GM23338 (cell line): ENCODE results near the gene SPATA13. TPM values are rescaled to one million over a fixed set of nuclear protein-coding genes. Genes with fewer than 3 reads are reported as not detected.

Experiments
- ETS1 ChIP-seq: IDR thresholded peaks from 2 replicates; pipeline ENCODE4 v1.6.1; 2016; ENCODE audit warnings: antibody characterized with exemption
- EZH2 ChIP-seq: fragments of 200-600 bp; sonication (generic); IDR thresholded peaks from one replicate; pipeline ENCODE4 v1.8.0; 2017; ENCODE audit warnings: antibody characterized with exemption, mild to moderate bottlenecking, low read depth; ENCODE audit not compliant: unreplicated experiment
- JUNB ChIP-seq: IDR thresholded peaks from one replicate; pipeline ENCODE4 v1.6.1; 2016; ENCODE audit warnings: antibody characterized with exemption; ENCODE audit not compliant: unreplicated experiment
- STAT1 ChIP-seq: IDR thresholded peaks from one replicate; pipeline ENCODE4 v1.6.1; 2016; ENCODE audit warnings: antibody characterized with exemption; ENCODE audit not compliant: unreplicated experiment
- ZNF114 ChIP-seq: fragments of 250-450 bp; sonication (Bioruptor Pico); IDR thresholded peaks from 2 replicates; pipeline ENCODE4 v1.5.0; 2020; ENCODE audit warnings: mild to moderate bottlenecking, moderate library complexity
- polyA plus RNA-seq: library from polyadenylated mRNA; unstranded; fragments of >200 nt; fragmentation: Nextera tagmentation; extraction: Ambion mirVana; gene quantifications from 2 replicates; pipeline ENCODE4 v1.2.1, GENCODE V29; 2016
- total RNA-seq: library from RNA; depleted of rRNA; stranded (reverse); fragments of >200 nt; shearing (Covaris generic); gene quantifications from 2 replicates; pipeline ENCODE4 v1.2.3, GENCODE V29; 2014
- TF ChIP-seq, protein P1 (sequence below): fragments of 250-450 bp; sonication (Bioruptor Pico); IDR thresholded peaks from 2 replicates; pipeline ENCODE4 v1.5.0; 2020; ENCODE audit warnings: mild to moderate bottlenecking, moderate library complexity
- TF ChIP-seq, protein P2 (sequence below): IDR thresholded peaks from one replicate; pipeline ENCODE4 v1.6.1; 2018; ENCODE audit warnings: antibody characterized with exemption; ENCODE audit not compliant: unreplicated experiment

The SPATA13 gene
- total and polyA plus RNA-seq, 2 experiments from 2014 or later = 11.9 to 45.7 TPM

- TF ChIP-seq, protein P1, sequence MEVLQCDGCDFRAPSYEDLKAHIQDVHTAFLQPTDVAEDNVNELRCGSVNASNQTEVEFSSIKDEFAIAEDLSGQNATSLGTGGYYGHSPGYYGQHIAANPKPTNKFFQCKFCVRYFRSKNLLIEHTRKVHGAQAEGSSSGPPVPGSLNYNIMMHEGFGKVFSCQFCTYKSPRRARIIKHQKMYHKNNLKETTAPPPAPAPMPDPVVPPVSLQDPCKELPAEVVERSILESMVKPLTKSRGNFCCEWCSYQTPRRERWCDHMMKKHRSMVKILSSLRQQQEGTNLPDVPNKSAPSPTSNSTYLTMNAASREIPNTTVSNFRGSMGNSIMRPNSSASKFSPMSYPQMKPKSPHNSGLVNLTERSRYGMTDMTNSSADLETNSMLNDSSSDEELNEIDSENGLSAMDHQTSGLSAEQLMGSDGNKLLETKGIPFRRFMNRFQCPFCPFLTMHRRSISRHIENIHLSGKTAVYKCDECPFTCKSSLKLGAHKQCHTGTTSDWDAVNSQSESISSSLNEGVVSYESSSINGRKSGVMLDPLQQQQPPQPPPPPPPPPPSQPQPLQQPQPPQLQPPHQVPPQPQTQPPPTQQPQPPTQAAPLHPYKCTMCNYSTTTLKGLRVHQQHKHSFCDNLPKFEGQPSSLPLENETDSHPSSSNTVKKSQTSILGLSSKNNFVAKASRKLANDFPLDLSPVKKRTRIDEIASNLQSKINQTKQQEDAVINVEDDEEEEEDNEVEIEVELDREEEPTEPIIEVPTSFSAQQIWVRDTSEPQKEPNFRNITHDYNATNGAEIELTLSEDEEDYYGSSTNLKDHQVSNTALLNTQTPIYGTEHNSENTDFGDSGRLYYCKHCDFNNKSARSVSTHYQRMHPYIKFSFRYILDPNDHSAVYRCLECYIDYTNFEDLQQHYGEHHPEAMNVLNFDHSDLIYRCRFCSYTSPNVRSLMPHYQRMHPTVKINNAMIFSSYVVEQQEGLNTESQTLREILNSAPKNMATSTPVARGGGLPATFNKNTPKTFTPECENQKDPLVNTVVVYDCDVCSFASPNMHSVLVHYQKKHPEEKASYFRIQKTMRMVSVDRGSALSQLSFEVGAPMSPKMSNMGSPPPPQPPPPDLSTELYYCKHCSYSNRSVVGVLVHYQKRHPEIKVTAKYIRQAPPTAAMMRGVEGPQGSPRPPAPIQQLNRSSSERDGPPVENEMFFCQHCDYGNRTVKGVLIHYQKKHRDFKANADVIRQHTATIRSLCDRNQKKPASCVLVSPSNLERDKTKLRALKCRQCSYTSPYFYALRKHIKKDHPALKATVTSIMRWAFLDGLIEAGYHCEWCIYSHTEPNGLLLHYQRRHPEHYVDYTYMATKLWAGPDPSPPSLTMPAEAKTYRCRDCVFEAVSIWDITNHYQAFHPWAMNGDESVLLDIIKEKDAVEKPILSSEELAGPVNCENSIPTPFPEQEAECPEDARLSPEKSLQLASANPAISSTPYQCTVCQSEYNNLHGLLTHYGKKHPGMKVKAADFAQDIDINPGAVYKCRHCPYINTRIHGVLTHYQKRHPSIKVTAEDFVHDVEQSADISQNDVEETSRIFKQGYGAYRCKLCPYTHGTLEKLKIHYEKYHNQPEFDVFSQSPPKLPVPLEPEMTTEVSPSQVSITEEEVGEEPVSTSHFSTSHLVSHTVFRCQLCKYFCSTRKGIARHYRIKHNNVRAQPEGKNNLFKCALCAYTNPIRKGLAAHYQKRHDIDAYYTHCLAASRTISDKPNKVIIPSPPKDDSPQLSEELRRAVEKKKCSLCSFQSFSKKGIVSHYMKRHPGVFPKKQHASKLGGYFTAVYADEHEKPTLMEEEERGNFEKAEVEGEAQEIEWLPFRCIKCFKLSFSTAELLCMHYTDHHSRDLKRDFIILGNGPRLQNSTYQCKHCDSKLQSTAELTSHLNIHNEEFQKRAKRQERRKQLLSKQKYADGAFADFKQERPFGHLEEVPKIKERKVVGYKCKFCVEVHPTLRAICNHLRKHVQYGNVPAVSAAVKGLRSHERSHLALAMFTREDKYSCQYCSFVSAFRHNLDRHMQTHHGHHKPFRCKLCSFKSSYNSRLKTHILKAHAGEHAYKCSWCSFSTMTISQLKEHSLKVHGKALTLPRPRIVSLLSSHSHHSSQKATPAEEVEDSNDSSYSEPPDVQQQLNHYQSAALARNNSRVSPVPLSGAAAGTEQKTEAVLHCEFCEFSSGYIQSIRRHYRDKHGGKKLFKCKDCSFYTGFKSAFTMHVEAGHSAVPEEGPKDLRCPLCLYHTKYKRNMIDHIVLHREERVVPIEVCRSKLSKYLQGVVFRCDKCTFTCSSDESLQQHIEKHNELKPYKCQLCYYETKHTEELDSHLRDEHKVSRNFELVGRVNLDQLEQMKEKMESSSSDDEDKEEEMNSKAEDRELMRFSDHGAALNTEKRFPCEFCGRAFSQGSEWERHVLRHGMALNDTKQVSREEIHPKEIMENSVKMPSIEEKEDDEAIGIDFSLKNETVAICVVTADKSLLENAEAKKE (CRISPR knock-in tag) = no peak
- TF ChIP-seq, protein P2, sequence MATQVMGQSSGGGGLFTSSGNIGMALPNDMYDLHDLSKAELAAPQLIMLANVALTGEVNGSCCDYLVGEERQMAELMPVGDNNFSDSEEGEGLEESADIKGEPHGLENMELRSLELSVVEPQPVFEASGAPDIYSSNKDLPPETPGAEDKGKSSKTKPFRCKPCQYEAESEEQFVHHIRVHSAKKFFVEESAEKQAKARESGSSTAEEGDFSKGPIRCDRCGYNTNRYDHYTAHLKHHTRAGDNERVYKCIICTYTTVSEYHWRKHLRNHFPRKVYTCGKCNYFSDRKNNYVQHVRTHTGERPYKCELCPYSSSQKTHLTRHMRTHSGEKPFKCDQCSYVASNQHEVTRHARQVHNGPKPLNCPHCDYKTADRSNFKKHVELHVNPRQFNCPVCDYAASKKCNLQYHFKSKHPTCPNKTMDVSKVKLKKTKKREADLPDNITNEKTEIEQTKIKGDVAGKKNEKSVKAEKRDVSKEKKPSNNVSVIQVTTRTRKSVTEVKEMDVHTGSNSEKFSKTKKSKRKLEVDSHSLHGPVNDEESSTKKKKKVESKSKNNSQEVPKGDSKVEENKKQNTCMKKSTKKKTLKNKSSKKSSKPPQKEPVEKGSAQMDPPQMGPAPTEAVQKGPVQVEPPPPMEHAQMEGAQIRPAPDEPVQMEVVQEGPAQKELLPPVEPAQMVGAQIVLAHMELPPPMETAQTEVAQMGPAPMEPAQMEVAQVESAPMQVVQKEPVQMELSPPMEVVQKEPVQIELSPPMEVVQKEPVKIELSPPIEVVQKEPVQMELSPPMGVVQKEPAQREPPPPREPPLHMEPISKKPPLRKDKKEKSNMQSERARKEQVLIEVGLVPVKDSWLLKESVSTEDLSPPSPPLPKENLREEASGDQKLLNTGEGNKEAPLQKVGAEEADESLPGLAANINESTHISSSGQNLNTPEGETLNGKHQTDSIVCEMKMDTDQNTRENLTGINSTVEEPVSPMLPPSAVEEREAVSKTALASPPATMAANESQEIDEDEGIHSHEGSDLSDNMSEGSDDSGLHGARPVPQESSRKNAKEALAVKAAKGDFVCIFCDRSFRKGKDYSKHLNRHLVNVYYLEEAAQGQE = no peak
- no peak for TF ChIP-seq EZH2
- TF ChIP-seq JUNB = no peak
- TF ChIP-seq ZNF114 (CRISPR knock-in tag) = no peak
- no peak for TF ChIP-seq STAT1
- no peak for TF ChIP-seq ETS1
Measured at GRCh38 chr13:24162604-24163003, 2.1 kb downstream of the SPATA13 start (continued).
